HG03378 (cell line): ENCODE results near the gene LRCH1.
A peak's percentile ranks its signal among the peaks of the same experiment; 100 is the strongest.

Experiments
- ATAC-seq: cut with Tn5 transposase; IDR thresholded peaks from one replicate; pipeline ENCODE4 v1.9.1; 2021; ENCODE audit warnings: mild to moderate bottlenecking, moderate library complexity; ENCODE audit not compliant: unreplicated experiment

LRCH1 gene

GRCh38 chr13:46632176-46632575 is 79.2 kb downstream of the LRCH1 start:
- ATAC-seq: no peak

DNA sequence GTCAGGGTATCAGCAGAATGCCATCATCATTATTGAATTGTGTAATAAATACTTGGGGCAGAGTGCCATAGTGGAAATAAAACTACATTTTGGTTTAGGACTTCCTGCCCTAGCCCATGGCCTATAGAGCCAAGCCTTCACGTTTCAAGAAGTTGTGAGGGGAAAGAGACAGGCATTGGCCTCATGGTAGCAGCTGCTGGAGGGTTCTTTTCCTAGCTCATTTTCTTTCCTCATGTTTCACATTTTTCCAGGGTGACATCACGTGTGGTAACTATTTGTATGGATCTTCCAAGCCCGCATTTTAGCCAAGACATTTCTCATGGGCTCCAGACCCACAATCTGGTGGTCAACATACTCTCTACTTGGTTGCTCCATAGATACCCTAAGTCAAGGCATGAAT is 80.4 kb downstream of the LRCH1 start:
- ATAC-seq: no peak

DNA sequence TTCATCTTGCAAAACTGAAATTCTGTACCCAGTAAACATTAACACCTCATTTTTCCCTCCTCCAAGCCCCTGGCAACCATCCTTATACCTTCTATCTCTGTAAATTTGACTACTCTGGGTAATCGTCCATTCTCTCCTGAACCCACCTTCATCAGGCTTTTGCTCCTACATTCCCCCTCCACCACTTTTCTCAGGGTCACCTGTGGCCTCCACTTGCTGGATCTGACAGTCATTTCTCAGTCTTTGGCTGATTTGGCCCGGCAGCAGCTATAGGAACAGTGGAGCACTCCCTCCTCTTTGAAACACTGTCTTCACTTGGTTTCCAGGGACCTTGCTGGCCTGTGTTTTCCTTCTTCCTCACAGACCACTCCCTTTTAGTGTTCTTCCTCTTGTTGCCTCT is 83.5 kb downstream of the LRCH1 start:
- no peak for ATAC-seq

GRCh38 chr13:46637213-46637612 is 84.2 kb downstream of the LRCH1 start:
- no peak for ATAC-seq

DNA sequence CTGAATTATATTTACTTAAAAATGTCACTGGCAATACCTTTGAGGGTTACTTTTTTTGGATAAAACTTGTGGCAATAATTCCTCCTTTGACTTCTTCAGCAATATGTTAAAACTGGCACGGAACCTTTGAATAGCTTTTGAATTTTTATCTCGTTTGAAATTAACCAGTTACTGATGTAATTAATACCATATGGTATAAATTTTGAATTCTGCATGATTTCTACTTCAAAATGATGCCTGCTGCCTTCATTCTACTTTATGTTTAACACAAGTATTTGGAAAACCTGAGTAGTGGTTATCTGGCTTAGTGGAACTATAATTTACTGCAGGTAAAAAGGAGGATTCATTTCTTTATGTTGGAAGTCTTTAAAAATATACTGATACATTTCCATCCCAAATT is 85.3 kb downstream of the LRCH1 start:
- no peak for ATAC-seq

DNA sequence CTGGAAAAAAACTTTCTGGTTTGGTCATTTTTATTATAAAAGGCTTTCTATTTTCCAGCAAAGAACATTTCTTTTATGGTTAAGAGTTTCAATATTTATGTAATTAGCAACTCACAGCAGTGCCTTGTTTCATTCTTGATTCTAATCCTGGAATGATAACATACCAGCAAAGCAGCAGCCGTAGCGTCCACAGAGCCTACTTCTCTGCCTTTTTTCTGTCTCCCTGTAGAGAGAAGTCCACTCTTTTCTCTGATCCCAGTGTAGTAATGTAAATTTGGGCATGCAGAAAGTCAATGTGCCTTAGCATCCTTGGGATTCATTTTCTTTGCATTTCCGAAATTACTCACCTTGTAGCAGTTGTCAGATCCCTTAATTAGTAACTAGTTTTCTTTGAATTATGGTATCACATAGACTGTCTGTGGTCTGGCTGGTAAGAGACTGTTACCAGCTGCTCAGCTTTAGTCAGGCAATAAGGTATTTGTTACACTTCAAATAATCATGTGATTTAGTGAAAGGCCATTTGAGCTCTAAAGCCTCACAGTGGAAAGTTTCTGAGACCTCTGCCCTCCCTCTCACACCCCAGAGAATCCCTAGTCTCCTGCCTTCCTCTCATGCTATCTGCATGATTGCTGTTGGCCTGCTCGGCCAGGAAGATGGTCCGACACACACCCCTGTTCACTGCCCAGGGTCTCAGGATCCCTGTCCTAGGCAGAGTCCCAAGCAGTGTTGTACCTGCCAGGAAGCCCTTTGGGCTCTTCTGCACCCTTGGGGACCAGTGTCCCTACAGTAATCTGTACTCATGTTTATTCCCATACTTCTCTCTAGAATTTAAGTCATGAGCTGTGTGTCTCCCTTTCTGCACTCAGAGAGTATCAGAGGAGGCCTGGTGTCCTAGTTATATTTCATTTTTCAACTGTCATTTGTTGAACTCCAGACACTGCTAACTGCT is 86.3 kb downstream of the LRCH1 start:
- peak; percentile 91 for ATAC-seq

DNA sequence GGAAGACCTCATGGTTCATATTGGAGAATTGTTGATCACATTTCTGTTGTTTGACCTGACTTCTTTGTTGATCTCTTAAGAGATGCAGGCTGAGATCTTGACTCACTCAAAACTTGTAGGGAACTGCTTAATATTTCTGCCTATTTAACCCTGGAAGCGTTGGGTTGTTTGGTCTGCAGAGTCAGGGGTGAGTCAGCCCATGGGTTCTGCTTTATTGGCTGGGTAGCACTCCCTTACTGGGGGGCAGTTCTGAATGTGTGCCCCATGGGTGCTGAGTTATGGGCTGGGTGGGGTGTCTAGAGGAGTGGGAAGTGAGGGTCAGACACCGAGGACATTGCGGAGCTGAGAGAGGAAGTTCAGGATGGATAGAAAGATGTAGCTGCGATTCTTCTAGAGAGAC is 87.9 kb downstream of the LRCH1 start:
- no peak for ATAC-seq

GRCh38 chr13:46641274-46642081 is 88.5 kb downstream of the LRCH1 start:
- no peak for ATAC-seq

DNA sequence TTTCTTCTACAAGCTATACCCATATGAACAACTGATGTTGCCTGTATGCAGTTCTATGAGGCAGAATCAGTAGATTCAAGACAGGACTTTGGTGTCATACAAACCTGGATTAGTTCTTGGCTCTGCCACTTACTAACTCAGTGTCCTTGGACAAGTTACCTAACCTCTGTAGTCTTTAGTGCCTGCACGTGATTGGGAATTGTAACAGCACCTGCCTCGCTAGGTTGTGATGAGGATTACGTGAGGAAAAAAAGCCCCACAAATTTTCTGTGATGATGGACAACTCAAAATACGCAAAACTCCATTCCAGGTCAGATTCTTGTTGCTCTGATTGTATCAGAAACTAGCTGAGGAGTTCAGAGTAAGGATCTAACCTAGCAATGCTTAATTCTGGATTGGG is 89.3 kb downstream of the LRCH1 start:
- no peak for ATAC-seq

DNA sequence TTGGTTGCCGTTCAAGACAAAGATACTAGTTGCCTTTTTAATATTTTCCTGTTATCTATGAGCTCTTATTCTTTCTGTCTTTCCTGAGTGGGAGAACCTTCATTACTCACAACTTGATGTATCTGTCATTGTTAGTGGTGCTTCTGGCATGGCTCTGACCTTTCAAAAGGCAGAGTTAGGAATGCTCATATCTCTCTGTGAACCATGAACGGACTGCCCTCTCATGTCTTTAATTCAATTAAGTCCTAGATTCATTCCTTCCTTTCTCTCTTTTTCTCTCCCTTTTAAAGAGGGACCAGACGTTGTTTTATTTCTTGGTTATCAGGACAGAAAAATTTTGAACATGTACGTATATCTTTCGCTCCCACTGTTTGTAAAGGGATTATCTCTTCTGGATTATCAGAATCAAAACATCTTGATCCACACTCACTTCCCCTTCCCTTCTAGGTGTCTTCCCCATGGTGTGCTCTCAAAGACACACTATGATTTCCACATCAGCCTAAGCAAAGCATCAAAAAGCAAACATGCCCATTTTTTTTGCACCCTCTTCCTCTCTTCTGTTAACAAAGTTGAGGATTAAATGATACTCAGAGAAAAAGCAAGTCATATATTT is 90.3 kb downstream of the LRCH1 start:
- no peak for ATAC-seq

- ATAC-seq: no peak
Measured at GRCh38 chr13:46644816-46645215, 91.8 kb downstream of the LRCH1 start.

GRCh38 chr13:46647512-46648065 is 94.6 kb downstream of the LRCH1 start:
- ATAC-seq: no peak

DNA sequence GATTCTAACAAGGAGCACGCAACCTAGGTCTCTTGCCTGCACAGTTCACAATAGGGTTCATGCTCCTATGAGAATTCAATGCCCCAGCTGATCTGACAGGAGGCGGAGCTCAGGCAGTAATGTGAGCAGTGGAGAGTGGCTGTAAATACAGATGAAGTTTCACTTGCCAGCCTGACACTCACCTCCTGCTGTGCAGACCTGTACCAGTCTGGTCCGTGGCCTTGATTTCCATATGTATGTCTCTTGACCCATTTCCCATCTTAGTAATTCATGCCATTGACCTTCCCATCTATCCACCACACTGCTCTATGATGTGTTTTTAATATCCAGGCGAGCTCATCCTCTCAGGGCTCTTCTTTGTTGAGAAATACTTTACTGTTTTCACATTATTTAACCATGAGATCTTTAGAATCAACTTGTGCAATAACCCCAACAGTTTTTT is 95.2 kb downstream of the LRCH1 start:
- ATAC-seq: peak; percentile 75

DNA sequence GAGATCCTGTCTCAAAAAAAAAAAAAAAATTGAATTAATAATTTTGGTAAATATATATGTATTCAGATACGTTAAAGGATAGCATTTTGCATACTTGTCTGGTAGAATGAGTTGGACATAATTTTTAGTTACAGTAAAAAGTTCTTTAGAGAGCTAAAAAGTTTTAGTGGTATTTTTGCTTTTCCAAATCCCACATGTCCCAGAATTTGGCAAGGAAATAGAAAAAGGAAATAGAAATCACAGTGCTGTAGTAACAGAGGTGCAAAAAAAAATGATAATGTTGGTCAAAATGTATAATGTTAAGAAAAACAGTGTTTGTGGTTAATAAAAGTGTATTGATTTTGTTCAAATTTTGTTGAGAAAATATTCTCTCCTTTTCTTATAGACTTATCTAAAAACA is 96.8 kb downstream of the LRCH1 start:
- ATAC-seq: no peak

DNA sequence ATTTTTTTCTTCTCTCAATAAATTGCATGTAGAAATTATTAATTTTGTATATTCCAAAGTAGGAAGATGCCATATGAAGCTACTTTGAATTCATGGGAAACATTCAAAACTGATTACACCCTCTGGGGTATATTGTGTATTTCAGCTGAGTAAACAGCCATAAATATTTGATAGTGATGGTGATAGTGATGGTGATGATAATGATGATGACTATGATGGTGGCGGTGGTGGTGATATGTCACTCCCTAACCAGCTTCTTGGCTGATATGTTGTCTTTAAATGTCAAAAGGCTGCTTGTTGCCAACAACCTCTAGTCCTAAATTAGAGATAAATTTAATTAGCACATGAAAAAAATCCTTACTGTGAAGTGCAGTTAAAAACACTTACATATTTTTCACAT is 102.0 kb downstream of the LRCH1 start:
- ATAC-seq: no peak

GRCh38 chr13:46655377-46656180 is 102.6 kb downstream of the LRCH1 start:
- no peak for ATAC-seq

DNA sequence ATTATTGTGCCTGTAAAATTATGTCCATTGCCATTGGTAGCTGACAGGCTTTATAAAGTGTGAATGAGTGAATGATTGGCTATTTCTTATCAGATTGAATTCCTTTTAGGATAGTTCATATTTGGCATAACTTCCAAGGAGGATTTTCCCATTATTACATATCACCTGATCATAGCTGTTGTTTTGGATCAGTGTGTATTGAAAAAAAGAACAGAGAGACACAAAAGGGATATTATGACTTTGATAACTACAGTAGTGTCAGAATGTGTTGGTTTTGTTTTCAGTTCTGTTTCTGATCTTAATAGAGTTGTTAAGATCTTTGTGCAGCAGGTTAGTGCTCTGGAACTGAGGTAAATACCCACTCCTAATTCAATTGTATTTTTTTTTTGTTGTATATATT is 103.8 kb downstream of the LRCH1 start:
- ATAC-seq: peak; percentile 77

DNA sequence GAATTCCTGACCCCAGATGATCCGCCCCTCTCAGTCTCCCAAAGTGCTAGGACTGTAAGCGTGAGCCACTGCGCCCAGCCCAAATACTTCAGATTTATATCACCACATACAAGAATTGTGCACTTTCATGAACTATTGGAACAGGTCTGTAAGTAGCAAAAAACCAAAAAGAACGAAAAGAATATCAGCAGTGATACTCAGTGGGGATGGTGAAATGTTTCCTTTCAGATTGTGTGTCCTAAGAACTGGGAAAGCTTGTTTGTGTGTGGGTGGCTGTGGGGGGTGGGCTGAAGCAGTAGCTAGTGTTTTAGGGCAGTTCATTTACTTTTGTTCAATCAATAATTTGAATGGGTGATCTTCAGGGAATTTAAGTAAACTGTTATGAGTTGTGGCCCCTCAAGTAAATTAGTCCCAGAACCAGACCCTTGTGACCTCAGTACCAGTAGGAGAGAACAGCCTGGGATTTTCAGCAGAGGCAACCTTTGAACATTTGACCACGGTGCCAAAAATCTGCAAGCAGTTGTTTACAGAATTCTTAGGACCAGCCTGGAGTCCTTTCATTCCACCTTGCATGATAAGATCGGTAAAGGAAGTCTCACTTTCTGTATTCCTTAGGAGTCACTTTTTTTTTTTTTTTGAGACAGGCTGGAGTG is 106.6 kb downstream of the LRCH1 start:
- ATAC-seq: no peak

- no peak for ATAC-seq
Measured at GRCh38 chr13:46660416-46660815, 107.4 kb downstream of the LRCH1 start.

DNA sequence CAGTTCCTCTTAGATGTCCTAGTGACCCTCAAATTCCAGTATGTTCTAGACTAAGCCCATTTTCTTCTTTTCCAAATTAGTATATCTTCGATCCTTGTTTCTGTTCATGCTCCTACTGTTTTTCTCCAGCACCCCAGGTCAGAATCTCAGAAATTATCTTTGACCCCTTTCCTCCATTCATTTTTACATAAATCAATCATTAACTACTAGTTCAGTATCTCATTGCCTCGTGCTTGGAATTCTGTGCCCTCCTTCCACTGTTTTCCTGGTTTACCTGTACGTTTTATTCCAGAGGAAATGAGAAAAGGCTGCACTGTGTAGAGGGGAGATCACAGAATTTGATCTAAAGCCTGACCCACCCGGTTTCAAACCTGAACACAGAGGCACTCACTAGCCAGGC is 107.9 kb downstream of the LRCH1 start:
- ATAC-seq: no peak
